ENCODE data around the gene PPA2.

GRCh38 chr4:105437637-105438036, 36.2 kb downstream of the PPA2 start:
- TF ChIP-seq POLR2A (IDR thresholded peaks at IDR 0.05) (no peak), POLR2AphosphoS5 (IDR thresholded peaks at IDR 0.05) (no peak)
- TF ChIP-seq, protein P1, sequence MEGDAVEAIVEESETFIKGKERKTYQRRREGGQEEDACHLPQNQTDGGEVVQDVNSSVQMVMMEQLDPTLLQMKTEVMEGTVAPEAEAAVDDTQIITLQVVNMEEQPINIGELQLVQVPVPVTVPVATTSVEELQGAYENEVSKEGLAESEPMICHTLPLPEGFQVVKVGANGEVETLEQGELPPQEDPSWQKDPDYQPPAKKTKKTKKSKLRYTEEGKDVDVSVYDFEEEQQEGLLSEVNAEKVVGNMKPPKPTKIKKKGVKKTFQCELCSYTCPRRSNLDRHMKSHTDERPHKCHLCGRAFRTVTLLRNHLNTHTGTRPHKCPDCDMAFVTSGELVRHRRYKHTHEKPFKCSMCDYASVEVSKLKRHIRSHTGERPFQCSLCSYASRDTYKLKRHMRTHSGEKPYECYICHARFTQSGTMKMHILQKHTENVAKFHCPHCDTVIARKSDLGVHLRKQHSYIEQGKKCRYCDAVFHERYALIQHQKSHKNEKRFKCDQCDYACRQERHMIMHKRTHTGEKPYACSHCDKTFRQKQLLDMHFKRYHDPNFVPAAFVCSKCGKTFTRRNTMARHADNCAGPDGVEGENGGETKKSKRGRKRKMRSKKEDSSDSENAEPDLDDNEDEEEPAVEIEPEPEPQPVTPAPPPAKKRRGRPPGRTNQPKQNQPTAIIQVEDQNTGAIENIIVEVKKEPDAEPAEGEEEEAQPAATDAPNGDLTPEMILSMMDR (IDR thresholded peaks at IDR 0.05), result no peak
